HG02798 (cell line): ENCODE measurements around the gene RCE1.

Experiments used
- ATAC-seq: cut with Tn5 transposase; IDR thresholded peaks from one replicate; pipeline ENCODE4 v1.9.1; 2021; ENCODE audit warnings: mild to moderate bottlenecking; ENCODE audit not compliant: unreplicated experiment, poor library complexity

Gene RCE1

DNA sequence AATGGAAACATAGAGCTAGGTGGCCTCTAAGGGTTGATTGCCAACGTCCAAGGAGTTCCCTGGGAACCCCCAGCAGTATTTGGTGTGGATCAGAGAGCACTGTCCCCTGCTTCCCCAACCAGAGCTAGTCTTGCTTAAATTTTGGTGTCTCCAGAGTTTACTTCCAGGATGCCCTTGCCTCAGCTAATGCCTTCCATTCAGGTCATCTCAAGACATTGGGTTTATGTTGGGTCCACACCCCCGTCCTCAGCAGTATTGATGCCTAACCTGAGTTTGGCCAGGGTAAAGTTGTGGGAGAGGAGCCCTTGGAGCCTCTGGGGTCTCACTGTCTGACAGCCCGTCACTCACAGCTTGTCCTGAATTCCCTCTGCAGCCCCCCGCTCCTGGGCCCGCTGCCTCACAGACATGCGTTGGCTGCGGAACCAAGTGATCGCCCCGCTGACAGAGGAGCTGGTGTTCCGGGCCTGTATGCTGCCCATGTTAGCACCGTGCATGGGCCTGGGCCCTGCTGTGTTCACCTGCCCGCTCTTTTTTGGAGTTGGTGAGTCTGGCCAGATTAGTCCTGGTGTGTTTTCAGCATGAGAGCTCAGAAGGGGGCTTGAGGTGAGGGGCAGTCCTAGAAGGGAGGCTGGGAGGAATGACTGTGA lies 1.4 kb downstream of the RCE1 start:
- ATAC-seq: no peak

DNA sequence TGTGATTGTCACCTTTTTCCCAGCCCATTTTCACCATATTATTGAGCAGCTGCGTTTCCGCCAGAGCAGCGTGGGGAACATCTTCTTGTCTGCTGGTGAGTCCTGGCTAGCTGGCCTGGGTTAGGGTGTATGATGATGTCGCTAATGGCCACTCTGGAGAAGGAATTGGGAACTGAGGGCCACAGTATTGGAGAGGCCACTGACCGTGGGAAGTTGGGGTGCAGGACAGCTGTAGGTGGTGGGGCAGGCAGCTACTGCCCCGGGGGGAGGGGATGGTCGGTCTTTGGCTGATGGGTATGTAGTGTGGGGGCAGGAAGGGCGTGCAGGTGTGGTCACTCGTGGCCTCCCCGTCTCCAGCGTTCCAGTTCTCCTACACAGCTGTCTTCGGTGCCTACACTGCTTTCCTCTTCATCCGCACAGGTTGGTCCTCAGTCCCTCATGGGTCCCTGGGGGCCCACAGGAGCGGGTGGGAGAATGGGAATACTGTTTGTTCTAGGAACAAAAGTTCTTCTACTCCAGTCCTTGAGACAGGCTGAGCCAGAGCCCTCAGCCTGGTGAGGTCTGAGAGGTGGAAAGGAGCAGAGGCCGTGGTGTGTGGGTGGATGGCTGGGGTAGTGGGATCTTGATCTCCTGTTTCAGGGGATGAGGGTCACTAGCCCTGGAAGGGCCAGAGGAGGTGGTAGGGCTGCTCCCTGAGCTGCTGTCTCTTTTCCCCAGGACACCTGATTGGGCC lies 2.1 kb downstream of the RCE1 start:
- ATAC-seq: no peak

DNA sequence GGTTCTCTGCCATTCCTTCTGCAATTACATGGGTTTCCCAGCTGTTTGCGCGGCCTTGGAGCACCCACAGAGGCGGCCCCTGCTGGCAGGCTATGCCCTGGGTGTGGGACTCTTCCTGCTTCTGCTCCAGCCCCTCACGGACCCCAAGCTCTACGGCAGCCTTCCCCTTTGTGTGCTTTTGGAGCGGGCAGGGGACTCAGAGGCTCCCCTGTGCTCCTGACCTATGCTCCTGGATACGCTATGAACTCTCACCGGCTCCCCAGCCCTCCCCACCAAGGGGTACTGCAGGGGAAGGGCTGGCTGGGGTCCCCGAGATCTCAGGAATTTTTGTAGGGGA lies 2.6 kb downstream of the RCE1 start:
- ATAC-seq: no peak

GRCh38 chr11:66846671-66847091 lies 3.4 kb downstream of the RCE1 start:
- ATAC-seq: no peak

- no peak for ATAC-seq
Observed at GRCh38 chr11:66847461-66848232, 4.4 kb downstream of the RCE1 start.

DNA sequence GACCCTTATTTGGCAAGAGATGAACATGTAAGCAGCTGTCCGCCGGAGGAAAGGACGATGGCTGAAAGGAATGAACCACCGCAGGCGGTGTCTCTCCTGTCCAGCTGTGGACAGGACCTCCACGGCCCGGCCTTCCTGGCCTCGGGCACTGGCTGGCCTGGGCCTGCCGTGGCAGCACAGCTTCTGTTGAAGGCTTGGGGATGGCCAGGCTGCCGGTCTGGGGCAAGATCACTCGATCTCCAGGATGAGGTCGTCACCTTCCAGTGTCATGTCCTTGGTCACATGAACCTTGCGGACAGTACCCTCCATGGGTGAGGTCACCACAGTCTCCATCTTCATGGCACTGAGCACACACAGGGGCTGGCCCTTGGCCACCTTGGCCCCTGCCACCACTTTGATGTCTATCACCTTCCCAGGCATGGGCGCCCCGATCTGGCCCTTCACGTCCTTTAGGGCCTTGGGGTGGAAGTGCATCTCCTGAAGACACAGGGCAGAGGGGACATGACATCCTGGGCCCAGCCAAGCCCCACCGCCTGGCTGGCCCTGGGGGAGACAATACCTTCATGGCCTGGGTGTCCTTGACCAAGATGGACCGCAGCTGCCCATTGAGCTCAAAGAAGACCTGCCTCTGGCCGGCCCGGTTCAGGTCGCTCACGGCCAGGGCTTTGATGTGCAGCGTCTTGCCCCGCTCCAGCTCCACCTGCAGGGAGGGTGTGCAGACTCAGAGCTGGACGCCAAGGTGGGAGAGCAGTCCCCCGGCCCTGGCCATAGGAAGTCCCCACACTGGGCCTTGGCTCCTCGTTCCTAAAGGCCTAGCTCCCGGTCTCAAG lies 5.6 kb downstream of the RCE1 start:
- no peak for ATAC-seq

DNA sequence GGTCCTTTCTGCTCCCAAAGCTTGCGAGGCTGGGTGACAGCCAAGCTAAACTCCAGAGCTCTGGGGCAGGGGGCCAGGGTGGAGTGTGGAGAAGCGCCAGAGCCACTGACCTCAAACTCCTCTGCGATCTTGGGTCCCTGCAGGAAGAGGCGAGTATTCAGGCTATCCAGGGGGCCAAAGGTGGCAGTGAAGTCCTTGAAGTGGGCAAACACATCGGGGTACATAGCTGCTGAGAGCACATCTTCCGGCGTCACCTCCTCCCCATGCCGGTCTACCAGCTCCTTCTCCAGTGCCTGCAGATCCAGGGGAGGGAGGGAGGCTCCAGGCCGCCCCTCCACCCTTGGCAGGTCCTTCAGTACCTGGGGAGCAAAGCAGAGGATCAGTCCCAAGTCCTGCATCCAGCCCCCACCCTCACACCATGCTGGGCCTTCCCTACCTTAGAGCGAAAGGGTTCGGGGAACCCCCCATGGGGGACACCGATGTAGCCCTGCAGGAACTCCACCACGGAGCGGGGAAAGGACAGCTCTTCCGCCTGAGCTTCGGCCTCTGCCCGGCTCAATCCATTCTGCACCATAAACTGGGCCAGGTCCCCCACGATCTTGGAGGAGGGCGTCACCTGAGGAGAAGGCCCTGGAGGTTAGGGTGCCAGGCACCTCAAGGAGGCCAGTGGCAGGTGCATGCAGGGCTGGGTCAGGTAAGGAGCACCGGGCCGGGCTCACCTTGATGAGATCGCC lies 6.4 kb downstream of the RCE1 start:
- ATAC-seq: no peak

DNA sequence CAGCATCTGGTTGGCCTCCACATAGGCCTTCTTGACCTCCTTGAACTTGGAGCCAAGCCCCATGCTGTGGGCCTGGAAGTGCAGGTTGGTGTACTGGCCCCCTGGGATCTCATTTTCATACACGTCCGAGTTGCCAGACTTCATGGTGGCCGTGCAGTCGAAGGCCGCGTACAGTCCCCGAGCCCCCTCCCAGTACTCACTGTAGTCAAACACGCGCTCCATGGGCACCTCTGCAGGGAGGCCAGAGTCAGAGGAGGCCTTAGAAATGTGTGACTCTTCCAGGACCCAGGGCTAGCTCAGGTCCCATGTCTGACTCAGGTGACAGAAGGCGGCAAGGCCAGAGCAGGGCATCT lies 7.0 kb downstream of the RCE1 start:
- no peak for ATAC-seq

GRCh38 chr11:66850588-66851238 lies 7.5 kb downstream of the RCE1 start:
- ATAC-seq: no peak

- no peak for ATAC-seq
Observed at GRCh38 chr11:66851239-66851596, 8.0 kb downstream of the RCE1 start.

GRCh38 chr11:66851698-66852465 lies 8.6 kb downstream of the RCE1 start:
- no peak for ATAC-seq

GRCh38 chr11:66852466-66853241 lies 9.4 kb downstream of the RCE1 start:
- ATAC-seq: no peak

DNA sequence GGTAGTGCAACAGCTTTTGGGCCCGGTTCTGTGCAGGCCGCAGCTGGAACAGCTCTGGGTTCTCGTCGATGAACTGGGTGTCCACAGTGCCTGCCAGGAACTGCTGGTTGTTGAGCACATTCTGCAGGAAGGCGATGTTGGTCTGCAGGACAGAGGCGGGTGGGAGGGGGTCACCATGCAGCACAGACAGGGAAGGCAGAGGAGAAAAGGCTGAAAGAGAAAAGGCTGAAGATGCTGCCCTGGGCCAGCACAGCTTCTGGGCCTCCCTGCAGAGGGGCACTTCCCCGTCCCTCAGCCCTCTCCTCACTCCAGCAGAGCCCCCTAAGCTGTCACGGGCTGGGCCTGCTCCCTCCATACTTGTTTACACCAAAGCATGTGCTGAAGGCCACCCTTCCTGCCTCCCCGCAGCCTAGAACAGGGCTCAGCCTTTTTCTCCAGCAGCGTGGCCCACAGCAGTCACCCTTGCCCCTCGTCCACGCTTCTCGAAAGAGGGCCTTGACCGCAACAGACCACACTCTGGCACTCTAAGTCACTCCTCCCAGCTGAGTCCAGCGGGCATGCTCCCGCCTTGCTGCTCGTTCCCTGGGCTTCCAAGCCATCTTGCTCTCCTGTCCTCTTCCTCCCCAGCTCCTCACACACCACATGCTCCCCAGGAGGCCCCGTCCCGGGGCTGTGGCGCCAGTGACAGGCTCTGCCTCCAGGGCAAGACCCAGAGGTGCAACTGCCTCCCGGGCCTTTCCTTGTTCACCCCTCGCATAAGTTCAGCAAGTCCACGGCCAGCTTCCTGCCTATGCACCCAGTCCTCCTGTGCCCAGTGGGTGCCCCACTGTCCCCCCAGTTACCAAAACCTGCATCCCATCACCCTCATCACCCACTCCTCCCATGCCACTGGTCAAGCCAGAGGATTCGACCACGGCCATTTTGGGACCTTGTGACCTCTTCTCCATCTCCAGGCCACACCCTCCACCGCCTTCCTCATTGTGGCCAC lies 10.3 kb downstream of the RCE1 start:
- no peak for ATAC-seq

DNA sequence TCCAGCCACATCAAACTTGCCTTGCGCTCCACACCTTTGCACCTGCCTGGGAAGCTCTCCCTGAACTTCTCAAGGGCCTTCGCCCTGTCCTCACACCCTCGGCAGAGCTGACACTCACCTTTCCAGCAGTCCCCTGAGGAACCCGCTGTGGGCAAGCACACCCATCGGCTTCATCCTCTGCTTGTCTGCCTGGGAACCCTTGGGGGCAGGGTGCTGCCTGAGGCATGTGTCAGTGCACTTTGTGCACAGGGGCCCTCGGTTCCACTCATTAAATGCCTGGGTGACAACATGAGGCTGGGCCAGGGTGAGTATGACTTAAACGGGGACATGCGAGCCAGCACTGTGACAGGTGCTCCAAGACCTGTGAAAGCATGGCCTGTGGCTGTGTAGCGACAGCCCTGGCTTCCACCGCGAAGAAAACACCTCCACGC lies 11.0 kb downstream of the RCE1 start:
- no peak for ATAC-seq

- no peak for ATAC-seq
Observed at GRCh38 chr11:66854729-66855211, 11.5 kb downstream of the RCE1 start.

DNA sequence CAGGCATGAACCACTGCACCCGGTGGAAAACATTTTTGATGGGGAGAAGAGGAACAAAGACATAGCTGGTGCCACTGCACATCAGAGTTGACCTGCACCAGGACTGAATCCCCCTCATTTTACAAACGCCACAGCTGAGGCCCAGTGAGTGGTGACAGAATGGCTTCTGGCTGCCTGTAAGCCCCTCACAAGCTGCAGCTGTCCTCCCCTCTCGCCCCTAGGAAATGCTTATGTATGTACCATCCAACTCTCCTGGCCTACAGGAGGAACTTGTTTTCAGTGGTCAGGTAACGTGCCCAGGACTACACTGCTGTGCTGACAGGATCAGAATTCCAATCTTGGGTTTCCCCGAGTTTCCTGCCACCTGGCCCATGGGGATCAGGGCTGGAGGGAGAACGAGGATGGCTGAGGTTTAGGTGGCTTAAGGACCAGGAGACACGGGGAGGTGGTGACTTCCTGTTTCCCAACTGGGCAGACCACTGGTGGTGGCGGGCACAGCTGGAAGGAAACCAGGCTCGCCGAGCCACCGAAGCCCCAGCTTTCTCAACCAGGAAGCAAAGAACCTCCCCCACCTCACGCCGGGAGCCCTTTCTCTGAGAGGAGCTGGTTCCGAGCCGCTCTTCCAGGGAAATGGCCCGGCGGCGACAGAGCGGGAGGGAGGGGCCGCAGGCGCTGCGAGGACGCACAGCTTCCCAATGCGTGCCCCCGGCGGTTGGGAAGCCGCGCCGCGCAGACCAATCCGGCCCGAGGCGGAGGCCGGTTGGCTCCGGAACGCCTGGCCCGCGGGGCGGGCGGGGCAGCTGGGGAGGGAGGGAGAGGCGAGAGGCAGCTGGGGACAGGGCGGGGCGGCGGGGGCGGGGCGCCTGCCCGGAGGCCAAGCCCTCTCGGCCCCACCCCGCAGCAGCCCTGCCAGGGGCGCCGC lies 12.6 kb downstream of the RCE1 start:
- peak; percentile 82 for ATAC-seq
